Ishikawa (cell line): ENCODE results near the gene PHLDA1.

Experiments
- CEBPB ChIP-seq: IDR thresholded peaks from 2 replicates; pipeline ENCODE4 v1.6.1; 2012
- EGR1 ChIP-seq: IDR thresholded peaks from 2 replicates; pipeline ENCODE4 v1.6.1; 2012
- EP300 ChIP-seq: IDR thresholded peaks from 2 replicates; pipeline ENCODE4 v1.6.1; 2012; ENCODE audit warnings: borderline replicate concordance
- NFIC ChIP-seq: IDR thresholded peaks from 2 replicates; pipeline ENCODE4 v1.6.1; 2012
- RAD21 ChIP-seq: IDR thresholded peaks from 2 replicates; pipeline ENCODE4 v1.6.1; 2012; ENCODE audit warnings: low read depth
- REST ChIP-seq: IDR thresholded peaks from 2 replicates; pipeline ENCODE4 v1.6.1; 2012; ENCODE audit warnings: low read depth, mild to moderate bottlenecking
- TAF1 ChIP-seq: IDR thresholded peaks from 2 replicates; pipeline ENCODE4 v1.6.1; 2012; ENCODE audit warnings: low read depth, mild to moderate bottlenecking
- TCF12 ChIP-seq: IDR thresholded peaks from 2 replicates; pipeline ENCODE4 v1.6.1; 2012; ENCODE audit warnings: low read depth
- TEAD4 ChIP-seq: IDR thresholded peaks from 2 replicates; pipeline ENCODE4 v1.6.1; 2012
- YY1 ChIP-seq: IDR thresholded peaks from 2 replicates; pipeline ENCODE4 v1.6.1; 2012; ENCODE audit warnings: low read depth
- ZBTB7A ChIP-seq: IDR thresholded peaks from 2 replicates; pipeline ENCODE4 v1.6.1; 2012; ENCODE audit warnings: low read depth
- TF ChIP-seq, protein P1 (sequence below): IDR thresholded peaks from 2 replicates; pipeline ENCODE4 v1.6.1; 2012
- TF ChIP-seq, protein P2 (sequence below): IDR thresholded peaks from 2 replicates; pipeline ENCODE4 v1.6.1; 2012

DNA sequence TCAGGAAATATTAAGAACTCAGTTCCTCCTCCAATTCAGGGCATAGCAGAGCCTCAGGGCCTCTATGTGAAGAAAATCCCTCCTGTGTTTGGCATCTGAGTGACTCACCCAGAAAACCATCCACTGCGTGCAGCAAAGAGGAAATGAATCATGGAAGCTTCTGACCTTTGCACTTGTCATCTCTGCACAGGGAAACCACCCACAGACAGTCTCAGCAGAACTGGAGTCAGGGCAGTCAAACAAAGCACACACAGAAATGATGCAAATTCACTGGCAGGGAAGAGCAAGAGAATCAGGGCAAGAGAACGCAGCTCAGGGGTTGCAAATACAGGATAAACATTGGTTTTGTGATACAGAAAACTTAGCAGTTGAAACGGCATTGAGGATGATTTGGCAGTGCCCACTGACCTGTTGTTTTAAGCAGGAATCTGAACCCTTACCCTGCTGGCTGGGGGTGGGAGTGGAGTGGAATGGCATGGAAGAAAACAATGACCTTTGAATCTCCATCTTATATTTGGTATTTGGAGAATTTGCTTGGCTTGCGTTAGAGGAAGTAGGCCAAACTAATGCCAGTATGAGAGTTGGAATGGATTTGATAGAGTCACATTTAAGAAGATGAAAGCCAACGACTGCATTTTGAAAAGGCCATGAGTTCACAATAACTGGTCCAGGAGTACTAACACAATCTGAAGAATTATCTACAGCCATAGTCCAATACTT lies 53.5 kb downstream of the PHLDA1 start:
- peak; percentile 84; the same call in 1 of the 2 replicates for TF ChIP-seq EP300
- no peak for TF ChIP-seq ZBTB7A
- no peak for TF ChIP-seq EGR1
- peak; percentile 89 for TF ChIP-seq TCF12
- no peak for TF ChIP-seq YY1
- peak; percentile 75 for TF ChIP-seq TEAD4
- TF ChIP-seq RAD21 = peak; percentile 29; the same call in 1 of the 2 replicates
- TF ChIP-seq TAF1 = no peak
- TF ChIP-seq, protein P1, sequence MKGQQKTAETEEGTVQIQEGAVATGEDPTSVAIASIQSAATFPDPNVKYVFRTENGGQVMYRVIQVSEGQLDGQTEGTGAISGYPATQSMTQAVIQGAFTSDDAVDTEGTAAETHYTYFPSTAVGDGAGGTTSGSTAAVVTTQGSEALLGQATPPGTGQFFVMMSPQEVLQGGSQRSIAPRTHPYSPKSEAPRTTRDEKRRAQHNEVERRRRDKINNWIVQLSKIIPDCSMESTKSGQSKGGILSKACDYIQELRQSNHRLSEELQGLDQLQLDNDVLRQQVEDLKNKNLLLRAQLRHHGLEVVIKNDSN = no peak
- peak; percentile 39; the same call in 1 of the 2 replicates for TF ChIP-seq NFIC
- TF ChIP-seq CEBPB = 0 out of 2 replicates have a peak, but pooled peaks have one; percentile 34
- TF ChIP-seq, protein P2, sequence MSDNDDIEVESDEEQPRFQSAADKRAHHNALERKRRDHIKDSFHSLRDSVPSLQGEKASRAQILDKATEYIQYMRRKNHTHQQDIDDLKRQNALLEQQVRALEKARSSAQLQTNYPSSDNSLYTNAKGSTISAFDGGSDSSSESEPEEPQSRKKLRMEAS = peak; percentile 62; the same call in 1 of the 2 replicates
- TF ChIP-seq REST = no peak
